ENCODE results near the gene RNF7.
"Not testable (repeated sequence)": the region's sequence is repeated elsewhere in the genome, so short reads cannot be mapped to it uniquely, and the experiment has no call there.

Gene RNF7

GRCh38 chr3:141735770-141736465 is 2.2 kb upstream of the RNF7 start:
- DNase-seq (ENCODE audit: low read depth in 2 of 2): no peak

- DNase-seq (ENCODE audit: low read depth in 2 of 2): no peak
Observed at GRCh38 chr3:141737093-141737492, 1.0 kb upstream of the RNF7 start.

GRCh38 chr3:141737678-141738021 is 448 bp upstream of the RNF7 start:
- no peak for DNase-seq (ENCODE audit: low read depth in 2 of 2)

GRCh38 chr3:141738891-141739363 is 829 bp downstream of the RNF7 start:
- peak; percentile 3 to 18 for DNase-seq (ENCODE audit: low read depth in 2 of 2)

- DNase-seq (ENCODE audit: low read depth in 2 of 2): no peak
Observed at GRCh38 chr3:141739731-141740130, 1.6 kb downstream of the RNF7 start.

GRCh38 chr3:141740349-141740748 is 2.3 kb downstream of the RNF7 start:
- DNase-seq (ENCODE audit: low read depth in 2 of 2): no peak

GRCh38 chr3:141743305-141743704 is 5.2 kb downstream of the RNF7 start:
- DNase-seq (ENCODE audit: low read depth in 2 of 2): no peak

- no peak for DNase-seq (ENCODE audit: low read depth in 2 of 2)
Observed at GRCh38 chr3:141746962-141747361, 8.9 kb downstream of the RNF7 start.

GRCh38 chr3:141753399-141753798 is 15.3 kb downstream of the RNF7 start:
- no peak for DNase-seq (ENCODE audit: low read depth in 2 of 2)

GRCh38 chr3:141754032-141754431 is 15.9 kb downstream of the RNF7 start:
- DNase-seq (ENCODE audit: low read depth in 2 of 2): no peak

- not testable (repeated sequence) for DNase-seq (ENCODE audit: low read depth in 2 of 2)
Observed at GRCh38 chr3:141762552-141762951, 24.5 kb downstream of the RNF7 start.

- DNase-seq (ENCODE audit: low read depth in 2 of 2): no peak
Observed at GRCh38 chr3:141763088-141763750, 25.1 kb downstream of the RNF7 start, which contains the start of gene GRK7. Gene GRK7 (plus strand): TSS chr3:141763408. CDS start chr3:141778285, 14,877 bp downstream.

GRCh38 chr3:141764045-141764444 is 25.9 kb downstream of the RNF7 start:
- no peak for DNase-seq (ENCODE audit: low read depth in 2 of 2)

GRCh38 chr3:141764465-141764864 is 26.4 kb downstream of the RNF7 start:
- no peak for DNase-seq (ENCODE audit: low read depth in 2 of 2)

- no peak for DNase-seq (ENCODE audit: low read depth in 2 of 2)
Observed at GRCh38 chr3:141764986-141765385, 26.9 kb downstream of the RNF7 start.

- DNase-seq (ENCODE audit: low read depth in 2 of 2): no peak
Observed at GRCh38 chr3:141767066-141767465, 29.0 kb downstream of the RNF7 start.

- DNase-seq (ENCODE audit: low read depth in 2 of 2): no peak
Observed at GRCh38 chr3:141769221-141769894, 31.3 kb downstream of the RNF7 start.

- no peak for DNase-seq (ENCODE audit: low read depth in 2 of 2)
Observed at GRCh38 chr3:141773676-141774075, 35.6 kb downstream of the RNF7 start.

- no peak for DNase-seq (ENCODE audit: low read depth in 2 of 2)
Observed at GRCh38 chr3:141776376-141776775, 38.3 kb downstream of the RNF7 start.

GRCh38 chr3:141776885-141777284 is 38.8 kb downstream of the RNF7 start:
- DNase-seq (ENCODE audit: low read depth in 2 of 2): no peak

GRCh38 chr3:141777957-141778813 is 40.1 kb downstream of the RNF7 start:
- no peak for DNase-seq (ENCODE audit: low read depth in 2 of 2)

GRCh38 chr3:141779667-141780066 is 41.6 kb downstream of the RNF7 start:
- no peak for DNase-seq (ENCODE audit: low read depth in 2 of 2)
